Left kidney (tissue), 2 donors: ENCODE results near the gene RPL27. TPM values are rescaled to one million over a fixed set of nuclear protein-coding genes. Genes with fewer than 3 reads are reported as not detected.

Experiments used
- DNase-seq: peaks from one replicate; pipeline ENCODE4 v3.0.0-alpha.2; 2013
- polyA plus RNA-seq: library from polyadenylated mRNA; unstranded; fragments of 120-200 nt; gene quantifications from one replicate; pipeline ENCODE4 v1.2.1, GENCODE V29; 2013; ENCODE audit not compliant: insufficient read length

RPL27 gene
- polyA plus RNA-seq, 1 donor: 1,206 TPM

GRCh38 chr17:43018932-43019331, 20.7 kb downstream of the RPL27 start:
- DNase-seq: no peak

- no peak for DNase-seq
These were observed 21.2 kb downstream of the RPL27 start for GRCh38 chr17:43019418-43019817.

GRCh38 chr17:43020030-43020621, 21.9 kb downstream of the RPL27 start:
- DNase-seq: no peak

GRCh38 chr17:43020789-43021740, 22.8 kb downstream of the RPL27 start:
- DNase-seq: peak; percentile 40

GRCh38 chr17:43021741-43022512, 23.7 kb downstream of the RPL27 start, which contains the start of gene VAT1:
VAT1 (minus strand) TSS chr17:43022385; CDS start chr17:43022322, 63 bp downstream.
- peak; percentile 77 for DNase-seq

GRCh38 chr17:43024407-43025289, 26.4 kb downstream of the RPL27 start, which contains the start of gene RND2:
RND2 (plus strand) TSS chr17:43025231; CDS start chr17:43025348, 117 bp downstream.
- peak; percentile 96 for DNase-seq

- no peak for DNase-seq
These were observed 27.1 kb downstream of the RPL27 start for GRCh38 chr17:43025290-43025657.

GRCh38 chr17:43025766-43026537, 27.7 kb downstream of the RPL27 start:
- no peak for DNase-seq

- peak; percentile 35 for DNase-seq
These were observed 28.4 kb downstream of the RPL27 start for GRCh38 chr17:43026595-43026994.

- DNase-seq: no peak
These were observed 29.1 kb downstream of the RPL27 start for GRCh38 chr17:43027091-43028032.

GRCh38 chr17:43028221-43028861, 30.1 kb downstream of the RPL27 start:
- no peak for DNase-seq

- DNase-seq: no peak
These were observed 32.0 kb downstream of the RPL27 start for GRCh38 chr17:43030137-43030767.

GRCh38 chr17:43031666-43032065, 33.4 kb downstream of the RPL27 start:
- DNase-seq: no peak

- DNase-seq: peak; percentile 34
These were observed 36.0 kb downstream of the RPL27 start for GRCh38 chr17:43033948-43034881.

GRCh38 chr17:43034894-43035293, 36.7 kb downstream of the RPL27 start:
- no peak for DNase-seq

- no peak for DNase-seq
These were observed 41.4 kb downstream of the RPL27 start for GRCh38 chr17:43039646-43040045.

- no peak for DNase-seq
These were observed 42.4 kb downstream of the RPL27 start for GRCh38 chr17:43040655-43041054.
